HPDE6-E6E7 (cell line): ENCODE measurements around the gene ATP5ME.
"Not testable (repeated sequence)": the region's sequence is repeated elsewhere in the genome, so short reads cannot be mapped to it uniquely, and the experiment has no call there.

Source experiments
- DNase-seq: peaks from one replicate; pipeline ENCODE4 v3.0.0; 2011; ENCODE audit warnings: missing footprints; ENCODE audit errors: extremely low spot score

The ATP5ME gene

DNA sequence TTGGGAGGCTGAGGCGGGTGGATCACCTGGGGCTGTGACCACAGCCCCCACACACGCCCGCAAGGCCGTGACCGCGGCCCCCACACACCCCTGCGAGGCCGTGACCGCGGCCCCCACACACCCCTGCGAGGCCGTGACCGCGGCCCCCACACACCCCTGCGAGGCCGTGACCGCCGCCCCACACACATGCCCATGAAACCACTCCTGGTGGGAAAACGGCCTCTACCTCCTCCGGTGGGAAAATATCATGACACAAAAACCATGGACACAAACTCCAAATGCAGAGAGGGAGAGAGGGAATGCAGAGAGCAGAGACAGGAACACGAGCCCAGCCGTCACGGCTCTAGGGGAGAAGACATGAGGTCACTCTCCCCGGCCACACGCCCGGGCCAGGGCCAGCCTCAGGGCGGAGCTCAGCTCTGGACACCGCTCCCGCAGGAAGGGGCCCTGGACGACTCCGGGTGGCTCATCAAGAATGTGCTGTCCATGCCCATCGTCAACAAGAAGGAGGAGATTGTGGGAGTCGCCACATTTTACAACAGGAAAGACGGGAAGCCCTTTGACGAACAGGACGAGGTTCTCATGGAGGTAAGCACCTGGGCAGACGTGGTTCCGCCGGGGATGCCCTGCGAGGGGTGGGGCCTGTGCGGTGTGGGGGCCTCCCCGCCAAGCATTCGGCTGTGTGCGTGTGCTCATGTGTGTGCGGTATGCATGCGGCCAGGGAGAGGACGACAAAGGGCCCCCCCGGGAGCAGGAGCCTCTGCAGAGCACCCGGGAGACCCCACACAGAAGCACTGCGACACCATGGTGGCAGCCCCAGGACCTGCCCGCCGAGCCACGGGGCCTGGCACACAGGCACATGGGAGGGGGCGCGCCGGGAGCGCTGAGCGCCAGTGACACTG lies 17.4 kb downstream of the ATP5ME start:
- DNase-seq, result no peak

DNA sequence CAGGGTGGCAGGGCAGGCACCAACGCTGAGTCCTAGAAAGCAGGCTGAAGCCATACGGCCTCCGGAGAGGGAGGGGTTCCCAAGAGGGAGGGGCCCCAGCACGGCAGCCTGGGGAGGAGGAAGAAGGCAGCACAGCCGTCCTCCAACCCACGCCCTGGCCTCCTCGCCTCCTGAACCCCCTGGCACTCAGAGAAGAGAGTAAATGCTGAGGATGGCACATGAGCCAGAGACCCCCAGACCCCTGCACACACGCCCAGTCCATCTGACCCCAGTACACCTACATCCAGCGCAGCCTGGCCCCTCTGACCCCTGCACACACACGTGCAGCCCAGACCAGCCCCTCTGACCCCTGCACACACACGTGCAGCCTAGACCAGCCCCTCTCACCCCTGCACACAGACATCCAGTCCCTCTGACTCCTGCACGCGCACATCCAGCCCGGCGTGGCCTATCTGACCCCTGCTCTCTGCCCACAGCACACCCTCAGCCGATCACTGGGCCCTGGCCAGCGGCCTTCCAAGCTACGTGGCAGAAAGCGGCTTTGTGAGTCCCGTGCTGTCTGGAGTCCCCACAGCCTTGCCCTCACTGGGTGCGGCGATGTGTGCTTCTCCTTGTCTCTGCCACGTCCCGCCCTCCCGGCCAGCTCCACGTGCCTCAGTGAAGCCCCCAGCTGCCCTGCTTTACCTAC lies 18.5 kb downstream of the ATP5ME start:
- no peak for DNase-seq

DNA sequence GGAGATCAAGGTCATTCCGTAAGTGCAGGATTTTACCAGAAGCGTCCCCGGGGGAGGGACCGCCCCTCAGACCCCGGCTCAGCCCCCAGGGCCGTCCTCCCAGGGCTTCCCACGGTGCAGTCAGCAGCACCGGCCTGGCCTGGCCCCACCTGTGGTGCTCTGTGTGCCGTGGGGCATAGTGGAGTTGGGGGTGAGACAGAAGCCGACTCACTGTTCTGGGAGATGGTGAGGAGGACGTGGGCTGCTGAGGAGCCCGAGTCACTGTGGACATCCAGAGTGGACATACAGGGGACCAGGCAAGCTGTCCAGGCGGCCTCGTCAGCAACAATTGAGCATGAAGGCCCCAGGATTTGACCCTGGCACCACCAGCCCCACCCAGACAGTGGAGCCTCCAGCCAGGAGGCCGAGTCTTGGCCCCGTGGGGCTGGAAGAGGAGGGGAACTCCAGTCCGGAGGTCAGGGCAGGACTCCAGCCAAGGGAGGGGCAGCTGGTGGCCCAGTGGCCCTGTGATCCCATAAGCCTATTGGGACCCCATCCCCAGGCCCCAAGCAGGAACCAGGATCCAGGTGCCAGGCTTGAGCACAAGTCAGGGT lies 19.1 kb downstream of the ATP5ME start:
- no peak for DNase-seq

DNA sequence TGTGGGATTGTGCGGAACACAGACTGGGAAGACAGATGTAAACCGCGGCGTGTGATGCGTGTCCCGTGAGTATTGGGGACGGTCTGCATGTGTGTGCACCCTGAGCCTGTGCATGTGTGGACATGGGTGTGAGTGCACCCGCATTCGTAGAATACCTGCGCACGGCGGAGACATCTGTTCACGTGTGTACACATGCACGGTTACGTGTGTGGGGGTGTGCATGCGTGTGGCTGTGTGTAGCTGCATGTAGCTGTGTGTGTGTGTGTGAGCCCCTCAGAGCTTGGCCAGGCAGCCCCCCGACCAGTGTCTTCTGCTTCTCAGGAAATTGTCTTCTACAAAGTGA lies 19.6 kb downstream of the ATP5ME start:
- DNase-seq, result no peak

DNA sequence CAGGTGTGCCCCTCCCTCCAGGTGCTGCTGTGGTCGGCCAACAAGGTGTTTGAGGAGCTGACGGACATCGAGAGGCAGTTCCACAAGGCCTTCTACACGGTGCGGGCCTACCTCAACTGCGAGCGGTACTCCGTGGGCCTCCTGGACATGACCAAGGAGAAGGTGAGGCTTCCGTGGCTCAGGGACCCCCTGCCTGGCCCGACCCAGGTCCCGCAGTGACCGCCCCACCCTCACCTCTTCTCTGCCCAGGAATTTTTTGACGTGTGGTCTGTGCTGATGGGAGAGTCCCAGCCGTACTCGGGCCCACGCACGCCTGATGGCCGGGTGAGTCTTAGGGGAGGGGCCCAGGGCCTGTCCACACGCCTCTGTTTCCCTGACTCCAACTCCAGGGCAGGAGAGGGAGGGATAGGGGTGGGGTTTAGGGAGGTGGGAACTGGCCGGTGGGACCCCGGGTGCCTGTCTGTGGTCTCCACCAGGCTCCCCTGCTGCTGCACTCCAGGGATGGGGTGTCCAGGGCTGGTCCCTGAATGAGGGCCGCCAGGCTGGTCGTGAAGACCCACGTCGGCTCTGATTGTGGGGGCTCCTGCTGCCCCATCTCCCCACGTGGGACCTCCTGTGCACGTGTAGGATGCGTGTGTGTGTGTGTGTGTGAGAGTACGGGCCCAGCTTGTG lies 20.1 kb downstream of the ATP5ME start:
- no peak for DNase-seq

DNA sequence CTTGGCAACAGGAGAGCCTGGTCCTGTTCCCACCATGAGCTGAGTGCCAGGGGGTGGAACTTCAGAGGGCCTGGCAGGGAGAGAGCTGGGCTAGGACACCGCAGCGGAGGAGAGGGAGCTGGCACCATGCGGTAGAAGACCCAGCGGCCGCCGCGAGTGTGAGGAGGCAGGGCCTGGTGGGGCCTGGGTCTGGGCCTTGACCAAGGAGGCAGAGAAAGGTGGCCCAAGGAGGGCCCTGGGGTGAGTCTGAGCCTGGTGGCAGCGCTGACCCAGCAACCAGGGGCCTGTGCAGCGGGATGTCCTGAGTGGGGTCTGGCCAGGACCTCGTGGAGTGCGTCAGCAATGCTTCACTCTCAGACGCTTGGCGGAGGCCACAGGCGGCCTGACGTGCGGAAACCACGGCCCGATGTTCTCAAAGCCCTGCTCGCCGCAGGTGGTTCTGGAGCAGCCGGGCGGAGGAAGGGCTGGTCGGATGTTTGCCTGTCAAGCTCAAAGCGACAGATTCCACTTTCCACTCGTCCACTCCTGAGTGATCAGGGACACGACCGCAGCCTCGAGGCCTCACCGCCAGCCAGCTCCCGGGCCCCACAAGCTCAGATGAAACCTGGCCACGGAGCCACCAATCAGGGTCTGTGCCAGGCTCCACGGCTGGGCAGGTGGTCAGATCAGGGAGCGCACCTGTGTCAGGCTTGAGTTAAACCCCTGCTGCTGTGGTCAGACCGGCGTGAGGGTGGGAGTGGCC lies 20.8 kb downstream of the ATP5ME start:
- no peak for DNase-seq

DNA sequence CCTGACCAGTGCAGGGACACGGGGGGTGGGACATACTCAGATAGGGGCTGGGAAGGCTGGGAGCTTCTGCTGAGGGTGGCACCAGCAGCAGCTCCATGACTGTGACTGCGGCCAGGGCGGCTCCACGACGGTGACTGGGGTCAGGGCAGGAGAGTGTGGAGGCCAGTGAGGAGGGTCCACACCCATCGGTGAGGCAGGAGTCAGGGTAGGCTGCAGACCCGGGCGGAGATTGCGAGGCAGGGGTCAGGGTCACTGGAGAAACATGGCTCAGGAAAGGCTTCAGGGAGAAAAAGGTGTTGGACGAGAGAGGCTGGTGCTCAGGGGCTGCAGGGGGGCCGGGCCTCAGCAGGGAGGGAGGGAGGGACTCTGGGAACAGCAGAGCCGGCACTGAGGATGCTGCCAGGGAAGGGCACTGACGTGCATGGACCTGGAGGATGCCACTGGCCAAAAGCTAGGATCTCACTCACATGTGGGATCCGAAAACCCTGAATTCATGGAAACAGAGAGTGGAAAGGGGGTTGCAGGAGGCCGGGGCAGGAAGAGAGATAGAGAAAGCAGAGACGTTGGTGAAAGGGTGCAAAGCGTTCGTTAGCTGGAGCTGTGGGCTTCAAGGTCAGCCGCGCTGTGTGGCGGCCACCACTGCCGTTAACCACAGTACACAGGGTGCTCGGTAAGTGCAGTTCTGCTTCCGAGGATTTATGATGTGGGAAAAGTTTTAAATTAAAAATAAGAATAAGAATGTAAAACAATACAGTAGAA lies 22.0 kb downstream of the ATP5ME start:
- no peak for DNase-seq

DNA sequence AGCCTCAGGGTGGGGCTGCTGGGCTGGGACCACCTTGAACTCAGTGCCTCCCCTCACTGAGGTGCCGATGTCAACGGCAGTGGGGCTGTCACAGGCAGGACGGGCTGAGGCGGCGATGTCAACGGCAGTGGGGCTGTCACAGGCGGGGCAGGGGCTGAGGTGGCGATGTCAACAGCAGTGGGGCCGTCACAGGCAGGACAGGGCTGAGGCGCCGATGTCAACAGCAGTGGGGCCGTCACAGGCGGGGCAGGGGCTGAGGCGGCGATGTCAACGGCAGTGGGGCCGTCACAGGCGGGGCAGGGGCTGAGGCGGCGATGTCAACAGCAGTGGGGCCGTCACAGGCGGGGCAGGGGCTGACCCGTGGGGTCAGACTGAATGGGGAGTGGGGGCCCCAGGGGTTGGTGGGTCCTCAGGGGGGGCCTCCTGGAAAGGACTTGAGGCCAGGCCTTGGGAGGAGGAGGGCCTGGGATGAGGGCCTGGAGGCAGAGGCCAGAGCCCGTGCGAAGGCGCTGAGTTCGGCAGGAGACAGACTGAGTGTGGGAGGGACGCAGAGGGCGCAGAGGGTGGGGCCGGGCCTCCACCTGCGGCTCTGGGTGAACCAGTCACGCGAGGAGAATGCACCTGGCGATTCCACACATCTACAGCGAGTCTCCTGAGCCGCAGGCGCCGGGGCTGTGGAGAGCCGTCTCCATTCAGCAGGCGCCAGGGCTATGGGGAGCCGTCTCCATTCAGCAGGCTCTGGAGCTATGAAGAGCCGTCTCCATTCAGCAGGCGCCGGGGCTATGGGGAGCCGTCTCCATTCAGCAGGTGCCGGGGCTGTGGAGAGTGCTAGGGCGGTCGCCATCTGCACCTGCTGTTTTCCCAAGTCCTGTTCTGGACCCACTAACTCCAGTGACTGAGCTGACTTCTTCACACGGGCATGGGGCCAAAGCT lies 22.9 kb downstream of the ATP5ME start:
- DNase-seq, result no peak

DNA sequence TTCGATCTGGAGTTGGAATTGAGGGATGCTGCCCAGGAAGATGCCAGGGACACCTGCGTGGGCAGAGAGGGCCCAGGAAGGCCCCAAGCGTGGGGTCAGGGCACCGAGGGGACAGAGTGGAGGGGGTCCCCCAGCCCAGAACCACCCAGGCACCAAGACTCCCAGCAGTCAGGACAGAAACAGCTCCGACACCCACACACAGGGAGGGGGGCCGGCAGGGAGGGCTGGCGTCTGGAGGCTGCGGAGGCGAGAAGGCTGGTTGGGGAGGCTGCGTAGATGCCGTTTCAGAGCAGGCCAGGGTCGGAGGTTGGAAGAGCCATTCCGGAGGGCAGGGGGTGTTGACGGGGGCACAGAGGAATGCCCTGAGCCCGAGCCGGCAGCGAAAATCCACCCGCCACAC lies 23.6 kb downstream of the ATP5ME start:
- no peak for DNase-seq

DNA sequence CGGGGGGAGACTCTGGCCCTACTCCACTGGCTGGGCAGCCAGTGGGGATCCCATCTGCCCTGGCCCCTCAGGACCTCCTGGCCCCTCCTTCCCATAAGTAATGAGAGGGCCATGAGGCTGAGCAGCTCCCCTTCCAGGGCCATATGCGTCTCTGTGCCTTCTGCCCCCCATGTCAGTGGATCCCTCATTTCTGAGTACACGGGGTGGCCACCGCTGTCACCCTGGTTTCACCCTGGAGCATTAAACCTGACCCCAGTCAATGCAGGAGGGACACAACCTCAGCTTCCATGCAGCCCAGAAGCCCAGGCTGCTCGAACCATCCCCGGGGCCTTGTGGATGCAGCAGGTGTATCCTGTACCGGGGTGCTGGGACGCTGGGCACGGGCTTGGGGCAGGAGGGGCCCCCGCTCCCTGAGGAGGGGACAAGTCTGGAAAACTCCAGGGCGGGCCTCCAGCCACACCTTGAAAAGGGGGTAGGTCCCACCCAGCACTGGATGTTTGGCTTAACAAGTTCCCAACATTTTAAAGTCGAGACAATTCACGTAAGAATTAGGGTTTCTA lies 24.2 kb downstream of the ATP5ME start:
- DNase-seq, result no peak

DNA sequence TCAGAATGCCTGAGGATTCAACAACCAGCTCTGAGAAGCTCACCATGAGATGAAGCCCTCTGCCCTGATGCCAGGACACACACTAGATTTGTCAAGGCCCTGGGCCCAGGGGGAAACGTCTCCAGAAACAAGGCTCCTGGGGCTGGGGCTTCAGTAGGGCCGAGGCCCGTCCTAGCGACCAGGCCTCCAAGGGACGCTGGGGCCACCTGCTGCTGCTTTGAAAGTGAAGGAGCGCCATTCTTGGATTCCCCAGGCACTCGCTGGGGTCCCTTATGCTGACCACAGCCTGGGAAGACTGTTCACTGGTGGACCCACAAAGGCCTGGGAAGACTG lies 24.8 kb downstream of the ATP5ME start:
- DNase-seq, result no peak

DNA sequence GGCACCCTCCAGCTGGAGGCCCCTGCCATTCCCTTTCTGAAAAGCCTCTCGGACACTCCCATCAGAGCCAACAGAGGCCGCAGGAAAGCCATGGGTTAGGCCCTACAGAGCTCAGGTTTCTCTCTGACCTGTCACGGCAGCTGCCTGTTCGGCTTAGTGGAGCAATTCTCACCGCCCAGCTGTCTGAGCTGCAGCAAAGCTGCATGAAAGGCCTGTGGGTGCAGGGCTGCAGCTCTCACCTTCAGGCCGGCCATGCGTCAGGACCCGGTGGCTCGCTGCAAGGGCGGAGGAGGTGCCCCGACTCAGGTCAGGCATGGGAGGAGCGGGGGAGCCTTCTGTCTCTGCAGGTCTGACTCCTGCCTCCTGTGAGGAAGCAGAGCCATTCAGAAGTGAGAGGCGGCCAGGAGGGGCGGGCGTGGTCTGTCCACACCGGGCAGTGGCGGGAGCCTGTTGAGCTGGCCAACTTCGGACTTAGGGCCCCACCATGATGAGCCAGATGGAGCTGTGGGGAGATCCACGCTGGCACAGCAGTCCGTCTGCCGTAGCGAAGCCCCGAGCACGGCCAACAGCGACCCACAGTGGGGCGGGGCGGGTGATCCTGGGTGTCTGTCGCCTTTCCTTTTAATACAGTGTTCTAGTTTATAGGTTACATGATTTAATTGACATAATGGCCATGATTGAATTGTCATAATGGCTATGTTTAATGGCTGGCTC lies 25.3 kb downstream of the ATP5ME start:
- peak; percentile 11 for DNase-seq

DNA sequence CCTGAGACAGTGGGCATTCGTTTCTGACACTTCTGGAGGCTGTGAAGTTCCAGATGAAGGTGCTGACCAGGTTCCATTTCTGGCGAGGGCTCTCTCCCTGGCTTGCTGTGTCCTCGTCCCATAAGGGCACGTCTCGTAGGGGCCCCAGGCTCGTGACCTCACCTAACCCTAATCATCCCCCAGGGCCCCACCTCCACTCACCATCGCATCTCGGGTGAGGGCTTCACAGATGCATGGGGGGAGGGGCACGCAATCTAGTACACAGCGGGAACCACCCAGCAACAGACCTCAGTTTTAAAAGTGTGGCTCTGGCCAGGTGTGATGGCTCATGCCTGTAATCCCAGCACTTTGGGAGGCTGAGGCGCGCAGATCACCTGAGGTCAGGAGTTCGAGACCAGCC lies 26.6 kb downstream of the ATP5ME start:
- DNase-seq, result no peak

DNA sequence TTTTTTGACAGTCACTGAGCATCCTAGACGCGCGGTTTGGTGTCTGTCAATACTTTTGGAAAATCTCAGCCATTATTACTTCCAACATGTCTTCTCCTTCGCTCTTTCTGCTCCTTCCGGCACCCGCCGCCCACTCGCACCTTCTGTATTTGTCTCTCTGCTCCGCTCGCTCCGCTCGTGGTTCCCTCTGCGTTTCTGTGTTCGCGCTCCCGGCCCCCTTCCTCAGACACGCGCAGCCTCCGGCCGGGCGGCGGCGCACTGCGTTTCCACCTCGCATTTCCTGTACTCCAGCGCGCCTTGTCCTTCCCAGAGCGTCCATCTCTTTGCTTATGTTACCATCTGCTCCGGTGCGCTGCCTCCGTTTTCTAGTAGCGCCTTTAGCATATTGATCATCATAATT lies 27.6 kb downstream of the ATP5ME start:
- DNase-seq, result no peak

DNA sequence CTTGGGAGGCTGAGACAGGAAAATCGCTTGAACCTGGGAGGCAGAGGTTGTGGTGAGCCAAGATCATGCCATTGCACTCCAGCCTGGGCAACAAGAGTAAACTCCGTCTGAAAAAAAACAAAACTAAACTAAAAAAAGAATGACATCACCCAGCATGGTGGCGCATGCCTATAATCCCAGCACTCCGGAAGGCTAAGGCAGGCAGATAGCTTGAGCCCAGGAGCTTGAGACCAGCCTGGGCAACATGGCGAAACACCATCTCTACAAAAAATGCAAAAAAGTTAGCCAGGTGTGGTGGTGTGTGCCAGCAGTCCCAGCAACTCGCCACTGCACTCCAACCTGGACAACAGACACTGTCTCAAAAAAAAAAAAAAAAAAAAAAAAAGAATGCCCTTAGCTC lies 31.7 kb downstream of the ATP5ME start:
- DNase-seq, result not testable (repeated sequence)

DNA sequence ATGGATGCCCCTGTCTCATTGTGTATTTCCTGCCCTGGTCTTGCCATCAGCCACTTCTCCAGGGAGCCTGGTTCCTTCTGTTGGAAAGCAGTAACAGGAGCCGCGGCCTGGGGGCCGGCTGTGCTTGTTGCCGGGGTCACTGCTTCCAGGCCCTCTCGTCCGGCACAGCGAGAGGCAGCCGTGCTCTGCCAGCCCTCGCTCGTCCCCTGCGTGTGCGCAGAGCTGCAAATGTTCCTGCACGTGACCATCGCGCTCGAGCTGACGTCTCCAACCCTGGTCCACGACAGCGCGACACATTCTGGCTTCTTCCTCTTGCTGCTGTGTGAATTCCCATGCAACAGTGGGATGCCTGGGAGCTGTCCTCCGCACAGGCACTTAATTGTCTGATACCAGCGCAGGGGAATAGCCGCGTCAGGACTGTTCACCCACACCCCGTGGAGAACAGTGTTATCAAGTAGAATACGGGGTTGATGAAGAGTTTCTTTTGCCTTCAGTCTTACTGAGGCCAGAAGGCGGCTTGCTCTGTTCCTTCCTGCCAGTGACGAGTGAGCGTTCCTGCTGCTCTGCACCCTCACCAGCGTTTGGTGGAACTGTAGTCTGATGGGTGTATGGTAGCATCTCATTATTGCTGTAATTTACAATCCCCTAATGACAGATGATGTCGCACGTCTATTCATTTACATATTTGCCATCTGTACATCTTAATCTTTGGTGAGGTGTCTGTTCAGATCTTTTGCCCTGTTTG lies 36.4 kb downstream of the ATP5ME start:
- DNase-seq, result no peak

DNA sequence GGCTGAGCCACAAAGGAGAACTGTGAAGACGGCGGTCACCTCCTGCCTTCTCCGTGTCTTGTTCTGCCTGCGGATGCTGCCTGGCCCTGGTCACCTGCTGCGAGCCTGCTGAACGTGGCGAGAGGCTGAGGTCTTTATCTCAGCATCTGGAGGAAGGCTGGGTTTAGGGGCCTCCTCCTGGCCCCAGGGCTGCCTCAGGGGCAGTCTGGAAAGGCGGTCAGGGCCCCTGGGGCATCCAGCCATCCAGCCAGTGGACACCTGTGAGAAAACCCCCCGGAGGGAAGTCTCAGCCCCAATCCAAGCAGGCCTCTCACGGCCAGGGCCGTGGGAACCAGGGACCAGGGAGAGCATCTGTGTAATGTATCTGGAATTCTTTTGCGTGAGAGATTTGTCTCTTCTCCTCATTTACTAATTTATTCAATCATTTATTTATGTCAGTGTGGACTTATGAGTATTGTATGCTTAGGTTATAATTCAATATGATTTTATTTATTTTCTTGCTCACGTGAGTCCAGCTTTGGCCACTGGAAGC lies 37.4 kb downstream of the ATP5ME start:
- no peak for DNase-seq
